IMR-90 (cell line): ENCODE results near the gene FBXW2. TPM values are rescaled to one million over a fixed set of nuclear protein-coding genes. Genes with fewer than 3 reads are reported as not detected.

Experiments
- ATAC-seq: fragments of 200-7000 bp; cut with Tn5 transposase; 2 replicates; pipeline ENCODE4 v1.9.1; 2020; ENCODE audit warnings: low read depth, mild to moderate bottlenecking, moderate library complexity
- BruUV-seq: library from RNA; stranded (reverse); fragments of 400-500 nt; replicated peaks from 2 replicates; lab custom pipeline; 2021; lab: Mats Ljungman, UMichigan
- CTCF ChIA-PET: fragments of 300-600 bp; formaldehyde crosslinking; extraction: SDS; loops from one replicate; lab custom pipeline; 2021; ENCODE audit warnings: antibody characterized with exemption; lab: Yijun Ruan, JAX
- POLR2A ChIA-PET: fragments of 300-600 bp; sonication (Branson Sonifier 250); formaldehyde crosslinking; loops from one replicate; lab custom pipeline; 2022; ENCODE audit warnings: antibody characterized with exemption; ENCODE audit not compliant: unreplicated experiment; lab: Charles Lee
- DNase-seq: peaks from one replicate; pipeline ENCODE4 v3.0.0; 2013
- H2AFZ ChIP-seq: replicated peaks from 2 replicates; pipeline ENCODE3; 2013; ENCODE audit warnings: low read length, mild to moderate bottlenecking; ENCODE audit not compliant: poor library complexity
- H2AK5ac ChIP-seq: 2 replicates; pipeline ENCODE4 v1.6.1; 2013; ENCODE audit warnings: low read depth, low read length, inconsistent platforms
- H2AK9ac ChIP-seq: replicated peaks from 2 replicates; pipeline ENCODE3; 2013; ENCODE audit warnings: mild to moderate bottlenecking, low read depth, low read length, moderate library complexity; ENCODE audit not compliant: poor library complexity
- H2BK120ac ChIP-seq: 2 replicates; pipeline ENCODE4 v1.6.1; 2013; ENCODE audit warnings: low read depth, low read length, inconsistent platforms
- H2BK15ac ChIP-seq: 3 replicates; pipeline ENCODE4 v1.6.1; 2013; ENCODE audit warnings: low read depth, low read length, inconsistent platforms
- H2BK20ac ChIP-seq: 2 replicates; pipeline ENCODE4 v1.6.1; 2013; ENCODE audit warnings: low read depth, mild to moderate bottlenecking, inconsistent platforms, low read length, moderate library complexity
- H2BK5ac ChIP-seq: 2 replicates; pipeline ENCODE4 v1.6.1; 2013; ENCODE audit warnings: mild to moderate bottlenecking, low read depth, low read length, inconsistent platforms; ENCODE audit not compliant: poor library complexity, severe bottlenecking
- H3K14ac ChIP-seq: replicated peaks from 2 replicates; pipeline ENCODE4 v1.6.1; 2013; ENCODE audit warnings: low read depth, low read length, inconsistent platforms
- H3K18ac ChIP-seq: 2 replicates; pipeline ENCODE4 v1.6.1; 2013; ENCODE audit warnings: low read depth, low read length, control low read depth
- H3K23ac ChIP-seq: 2 replicates; pipeline ENCODE4 v1.6.1; 2013; ENCODE audit warnings: low read depth, low read length, inconsistent platforms
- H3K27ac ChIP-seq: 2 replicates; pipeline ENCODE4 v1.5.1; 2013; ENCODE audit warnings: mild to moderate bottlenecking, control low read depth, low read length; ENCODE audit not compliant: insufficient read depth
- H3K27me3 ChIP-seq: 2 replicates; pipeline ENCODE4 v1.6.1; 2013; ENCODE audit warnings: low read length; ENCODE audit not compliant: control insufficient read depth, insufficient read depth
- H3K36me3 ChIP-seq: 2 replicates; pipeline ENCODE4 v1.6.1; 2013; ENCODE audit warnings: low read length, mixed read lengths; ENCODE audit not compliant: control insufficient read depth, insufficient read depth
- H3K4ac ChIP-seq: 2 replicates; pipeline ENCODE4 v1.6.1; 2013; ENCODE audit warnings: low read depth, low read length, inconsistent platforms
- H3K4me1 ChIP-seq: 2 replicates; pipeline ENCODE4 v1.6.1; 2013; ENCODE audit warnings: low read length, mixed read lengths; ENCODE audit not compliant: control insufficient read depth, insufficient read depth
- H3K4me2 ChIP-seq: 2 replicates; pipeline ENCODE4 v1.6.1; 2013; ENCODE audit warnings: low read depth, mild to moderate bottlenecking, control low read depth, low read length, moderate library complexity
- H3K4me3 ChIP-seq: 2 replicates; pipeline ENCODE4 v1.5.1; 2013; ENCODE audit warnings: low read depth, mild to moderate bottlenecking, control low read depth, low read length, moderate library complexity; ENCODE audit not compliant: insufficient read depth
- H3K56ac ChIP-seq: 2 replicates; pipeline ENCODE4 v1.6.1; 2013; ENCODE audit warnings: low read length, inconsistent platforms; ENCODE audit not compliant: insufficient read depth; ENCODE audit errors: extremely low read depth
- H3K79me1 ChIP-seq, 2 experiments: 2 replicates each; pipeline ENCODE4 v1.6.1; 2013; ENCODE audit warnings: low read length in 2 of 2, inconsistent platforms in 1 of 2, low read depth in 1 of 2
- H3K9ac ChIP-seq: 2 replicates; pipeline ENCODE4 v1.6.1; 2013; ENCODE audit warnings: low read depth, low read length, control low read depth
- H3K9me1 ChIP-seq: 2 replicates; pipeline ENCODE4 v1.6.1; 2013; ENCODE audit warnings: low read length, inconsistent platforms; ENCODE audit not compliant: insufficient read depth
- H3K9me3 ChIP-seq: 2 replicates; pipeline ENCODE4 v1.6.1; 2013; ENCODE audit warnings: low read length; ENCODE audit not compliant: control insufficient read depth, insufficient read depth
- H4K20me1 ChIP-seq: 2 replicates; pipeline ENCODE4 v1.6.1; 2013; ENCODE audit warnings: low read length, inconsistent platforms; ENCODE audit not compliant: insufficient read depth
- H4K5ac ChIP-seq: 2 replicates; pipeline ENCODE4 v1.6.1; 2013; ENCODE audit warnings: mild to moderate bottlenecking, low read depth, low read length, control low read depth
- H4K8ac ChIP-seq, 2 experiments: 2 replicates each; pipeline ENCODE4 v1.6.1; 2013; ENCODE audit warnings: low read depth in 2 of 2, low read length in 2 of 2, control low read depth in 1 of 2, inconsistent platforms in 1 of 2
- H4K91ac ChIP-seq: 2 replicates; pipeline ENCODE4 v1.6.1; 2013; ENCODE audit warnings: low read depth, low read length, inconsistent platforms; ENCODE audit not compliant: insufficient read depth
- CEBPB ChIP-seq: IDR thresholded peaks from 2 replicates; pipeline ENCODE4 v1.6.1; 2012; ENCODE audit warnings: low read depth, low read length, improper control_type of control experiment
- CHD1 ChIP-seq: IDR thresholded peaks from 2 replicates; pipeline ENCODE4 v1.6.1; 2012; ENCODE audit warnings: low read depth, low read length, improper control_type of control experiment
- FOS ChIP-seq: fragments of 150-350 bp; IDR thresholded peaks from 2 replicates; pipeline ENCODE4 v1.6.1; 2016; ENCODE audit warnings: low read depth, low read length
- MAFK ChIP-seq: IDR thresholded peaks from 2 replicates; pipeline ENCODE4 v1.6.1; 2012; ENCODE audit warnings: low read depth, low read length, improper control_type of control experiment
- MXI1 ChIP-seq: IDR thresholded peaks from 2 replicates; pipeline ENCODE4 v1.6.1; 2012; ENCODE audit warnings: low read depth, mild to moderate bottlenecking, low read length, moderate library complexity, borderline replicate concordance
- NFE2L2 ChIP-seq: fragments of 150-350 bp; IDR thresholded peaks from 2 replicates; pipeline ENCODE4 v1.6.1; 2016; ENCODE audit warnings: low read depth, mild to moderate bottlenecking, low read length
- RAD21 ChIP-seq: IDR thresholded peaks from 2 replicates; pipeline ENCODE4 v1.6.1; 2012; ENCODE audit warnings: low read length, improper control_type of control experiment
- RCOR1 ChIP-seq: IDR thresholded peaks from 2 replicates; pipeline ENCODE4 v1.6.1; 2012; ENCODE audit warnings: mild to moderate bottlenecking, low read length, improper control_type of control experiment; ENCODE audit not compliant: insufficient replicate concordance
- RFX5 ChIP-seq: IDR thresholded peaks from 2 replicates; pipeline ENCODE4 v1.8.0; 2012; ENCODE audit warnings: low read depth, mild to moderate bottlenecking, low read length, moderate library complexity
- WGBS, 2 experiments: methylation state at CpG; one replicate each; pipeline versions ENCODE4 v1.1.5 to v1.1.7; 2013; ENCODE audit warnings: missing lambda C conversion rate in 2 of 2; ENCODE audit not compliant: insufficient read length in 1 of 2; ENCODE audit errors: extremely low coverage in 2 of 2; 5-methylcytosine and 5-hydroxymethylcytosine counted together
- dilution Hi-C: fragments of 300-500 bp; cut with HindIII; formaldehyde crosslinking; loops from one replicate; pipeline ENCODE4 v1.14.3; 2018; ENCODE audit warnings: low sequenced_read_pairs; ENCODE audit not compliant: unreplicated experiment
- in situ Hi-C: fragments of 300-500 bp; cut with MboI; formaldehyde crosslinking; loops from 3 replicates; pipeline ENCODE4 v1.14.3; 2019; ENCODE audit warnings: low sequenced_read_pairs, inconsistent platforms, mixed read lengths
- intact Hi-C: fragments of 100-400 bp; cut with micrococcal nuclease; formaldehyde crosslinking; loops from 2 replicates; pipeline ENCODE4 v1.10.0; 2022
- polyA plus RNA-seq, 3 experiments: library from polyadenylated mRNA; depleted of rRNA; stranded (reverse); fragments of >200 nt; gene quantifications; 2 replicates each; pipeline ENCODE4 v1.2.3, GENCODE V29; 2012; ENCODE audit warnings: low replicate concordance in 1 of 3
- total RNA-seq: library from RNA; depleted of rRNA; stranded (reverse); fragments of >200 nt; gene quantifications from 2 replicates; pipeline ENCODE4 v1.2.3, GENCODE V29; 2012
- TF ChIP-seq, protein P1 (sequence below): fragments of 150-350 bp; IDR thresholded peaks from 2 replicates; pipeline ENCODE4 v1.6.1; 2016; ENCODE audit warnings: low read depth, mild to moderate bottlenecking, low read length, moderate library complexity, borderline replicate concordance

The FBXW2 gene
- total and polyA plus RNA-seq, 2 of the 4 experiments (the other 2 are of a cell fraction) = 27.1 to 43.5 TPM

DNA sequence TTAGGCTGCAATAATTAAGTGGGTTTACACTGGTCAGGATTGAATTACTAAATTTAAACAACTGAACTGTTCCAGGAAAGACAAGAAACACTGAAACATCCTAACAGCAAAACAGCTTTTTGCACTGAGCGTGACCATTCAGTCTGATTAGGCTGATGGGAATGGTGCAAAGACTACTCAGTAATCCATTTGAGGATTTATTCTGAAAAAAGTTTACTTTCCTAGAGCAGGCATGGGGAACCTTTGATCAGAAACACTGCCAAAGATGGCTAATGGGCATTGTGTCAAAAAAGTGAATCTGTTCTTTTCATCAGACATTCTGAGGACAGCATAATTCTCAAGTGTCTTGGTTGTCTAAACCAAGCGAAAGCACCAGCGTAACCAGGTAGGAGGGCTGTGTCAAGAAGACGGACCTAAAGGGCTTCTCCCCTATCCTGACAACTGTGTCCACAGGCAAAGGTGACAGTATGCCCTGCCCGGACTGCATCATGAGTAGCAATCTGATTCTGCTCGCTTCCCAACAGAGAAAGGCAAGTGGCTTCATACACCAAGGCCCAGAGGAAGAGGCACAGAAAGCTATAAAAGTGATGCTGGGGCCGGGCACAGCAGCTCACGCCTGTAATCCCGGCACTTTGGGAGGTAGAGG, 33.3 kb downstream of the FBXW2 start:
- Histone ChIP-seq H4K5ac (peak overlapping the region; percentile 4; the same call in 1 of the 2 replicates), H3K9me3 (no peaks in the 10 kb centered on the region), H2AFZ (no peak overlapping the region), H3K27me3 (no peaks in the 10 kb centered on the region), H2BK15ac (no peak overlapping the region), H2AK9ac (no peak overlapping the region), H2BK5ac (no peak overlapping the region), H3K9ac (no peak overlapping the region), H4K8ac (no peak overlapping the region), H2BK120ac (no peak overlapping the region), H3K4me1 (peaks cover 10% of the 10 kb centered on the region), H3K9me1 (0 out of 2 replicates have a peak, but pooled peaks cover 2% of the 10 kb centered on the region), H4K91ac (no peak overlapping the region), H3K18ac (no peak overlapping the region; the same call in 1 of the 2 replicates), H3K79me1 (peaks cover 0 to 25% of the 10 kb centered on the region in 2 experiments; a peak in 2 of 4 replicates), H4K20me1 (0 out of 2 replicates have a peak, but pooled peaks cover 3% of the 10 kb centered on the region), H3K4ac (no peak overlapping the region), H3K36me3 (peaks cover 16% of the 10 kb centered on the region), H2BK20ac (no peak overlapping the region), H3K56ac (no peak overlapping the region), H2AK5ac (no peak overlapping the region), H3K14ac (no peak overlapping the region), H3K27ac (peak overlapping the region; percentile 65; the same call in 1 of the 2 replicates), H3K4me3 (no peak overlapping the region), H3K23ac (no peak overlapping the region), H3K4me2 (no peak overlapping the region)
- 100% methylated on average over 1 of the region's 9 CpGs; no CpG with 5 or more reads in 1 of the 2 experiments for WGBS, 2 experiments
- in situ Hi-C loops (loop anchor here (10.0 to 25.0 kb wide), 2 partner anchors 305 to 627 kb away; no protein-coding TSS in a partner anchor), intact Hi-C loops (loop anchor here (5.0 kb wide), 3 partner anchors 212 to 437 kb away; partner anchors contain the start of gene CNTRL), dilution Hi-C loops (no loop called here)
- DNase-seq (no peak), ATAC-seq (no peak; the same call in 1 of the 2 replicates)
- BruUV-seq = no TSS peak
- ChIA-PET CTCF (interaction anchor here (0.6 to 1.1 kb wide), 2 partner anchors 140 to 149 kb away, joined by 3 to 4 read pairs; no protein-coding TSS in a partner anchor), POLR2A (interaction anchor here (0.5 kb wide), 1 partner anchor 29 kb away, joined by 7 read pairs; no protein-coding TSS in a partner anchor)
- TF ChIP-seq, protein P1, sequence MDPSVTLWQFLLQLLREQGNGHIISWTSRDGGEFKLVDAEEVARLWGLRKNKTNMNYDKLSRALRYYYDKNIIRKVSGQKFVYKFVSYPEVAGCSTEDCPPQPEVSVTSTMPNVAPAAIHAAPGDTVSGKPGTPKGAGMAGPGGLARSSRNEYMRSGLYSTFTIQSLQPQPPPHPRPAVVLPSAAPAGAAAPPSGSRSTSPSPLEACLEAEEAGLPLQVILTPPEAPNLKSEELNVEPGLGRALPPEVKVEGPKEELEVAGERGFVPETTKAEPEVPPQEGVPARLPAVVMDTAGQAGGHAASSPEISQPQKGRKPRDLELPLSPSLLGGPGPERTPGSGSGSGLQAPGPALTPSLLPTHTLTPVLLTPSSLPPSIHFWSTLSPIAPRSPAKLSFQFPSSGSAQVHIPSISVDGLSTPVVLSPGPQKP = no peak
- TF ChIP-seq RFX5 (no peak), CHD1 (no peak), RCOR1 (no peak), MXI1 (no peak), FOS (no peak), CEBPB (no peak), RAD21 (no peak), MAFK (no peak), NFE2L2 (no peak)
